HK-2 (cell line): Measurements from ENCODE around the gene FHIT.

Source experiments
- DNase-seq: peaks from one replicate; pipeline ENCODE4 v3.0.0-alpha.2; 2018; ENCODE audit not compliant: unreplicated experiment

The FHIT gene

DNA sequence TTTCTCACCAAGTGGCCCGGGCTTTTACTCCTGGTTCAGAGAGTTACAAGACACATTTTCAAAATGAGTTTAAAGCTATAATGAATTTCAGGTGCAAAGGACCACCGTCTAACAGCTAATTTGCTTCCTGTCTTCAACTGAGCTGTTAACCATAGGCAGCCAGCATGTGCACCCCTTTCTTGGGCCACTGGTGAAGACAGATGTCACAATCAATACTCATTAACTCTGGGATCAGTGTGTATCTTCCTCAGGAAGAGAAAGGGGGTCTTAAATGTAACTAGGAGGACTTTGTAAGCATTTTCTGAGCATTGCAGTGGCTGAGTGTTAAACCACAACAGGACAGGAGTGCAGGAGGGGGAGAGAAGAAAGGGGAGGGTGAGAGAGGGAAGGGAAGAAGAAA, 1450.8 kb downstream of the FHIT start:
- DNase-seq = no peak

DNA sequence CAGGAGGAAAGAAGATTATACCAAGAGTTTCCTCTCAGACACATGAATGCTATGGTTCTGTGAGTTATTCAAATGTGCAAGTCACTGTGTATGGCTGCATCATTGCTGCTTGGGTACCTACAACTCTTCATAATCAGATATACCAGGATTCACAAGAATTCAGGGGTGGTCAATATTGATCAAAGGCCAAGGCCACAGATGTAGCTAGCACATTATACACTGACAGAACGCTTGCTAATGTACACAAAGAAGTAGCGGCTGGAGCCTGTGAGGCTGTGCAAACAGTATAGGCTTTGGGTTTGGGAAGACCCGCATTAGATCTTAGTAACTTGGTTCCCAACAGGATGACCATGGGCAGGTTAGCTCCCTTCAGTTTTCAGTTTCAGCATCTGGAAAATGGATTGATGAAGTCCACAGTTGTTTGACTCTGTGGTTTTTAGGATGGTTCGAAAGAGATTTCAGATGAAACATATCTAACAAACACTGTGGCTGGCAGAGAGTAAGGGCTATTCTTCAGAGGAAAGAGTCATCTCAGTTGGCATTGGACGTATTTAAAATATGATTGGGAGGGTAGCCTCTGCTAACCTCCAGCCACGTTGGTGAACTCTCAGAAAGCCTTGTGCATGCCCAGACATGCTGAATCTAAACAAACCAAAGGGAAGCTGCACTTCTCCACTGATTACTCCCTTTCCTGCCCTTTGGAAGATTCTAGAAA, 1452.7 kb downstream of the FHIT start:
- DNase-seq = no peak

DNA sequence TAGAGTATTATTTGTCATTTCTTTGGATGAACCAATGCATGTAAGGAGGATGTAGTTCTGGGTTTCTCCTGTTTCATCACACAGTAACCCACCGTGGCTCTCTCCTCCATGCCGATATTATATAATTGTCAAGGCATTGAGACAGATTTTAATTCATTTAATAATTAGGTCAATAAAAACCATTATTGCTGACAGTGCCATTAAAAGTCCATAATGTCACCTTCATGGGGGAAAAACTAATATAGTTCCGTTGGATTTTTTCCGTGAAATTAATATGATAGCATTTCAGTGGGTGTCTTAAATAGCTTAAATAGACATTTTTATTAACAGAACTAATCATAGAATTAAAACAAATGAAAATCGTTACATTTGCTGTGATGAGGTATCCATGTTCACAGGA, 1453.7 kb downstream of the FHIT start:
- no peak for DNase-seq

DNA sequence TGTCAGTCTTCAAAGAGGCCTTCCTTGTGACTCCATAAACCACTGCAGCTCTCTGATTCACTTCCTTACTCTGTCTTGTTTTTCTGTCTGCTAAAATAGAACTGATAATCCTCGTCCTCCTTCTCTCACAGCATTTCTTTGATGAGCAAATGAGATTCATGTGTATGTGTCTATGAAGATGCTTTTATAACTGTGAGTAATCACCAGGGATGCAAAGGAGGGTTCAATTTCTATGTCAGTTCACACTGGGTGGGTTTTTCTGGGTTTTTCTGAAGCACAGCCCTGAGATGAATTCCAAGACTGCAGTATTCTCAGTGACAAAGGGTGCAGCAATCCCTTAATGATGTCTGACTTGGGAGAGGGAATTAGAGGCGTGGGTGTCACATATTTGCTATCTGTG, 1454.8 kb downstream of the FHIT start:
- DNase-seq = no peak

DNA sequence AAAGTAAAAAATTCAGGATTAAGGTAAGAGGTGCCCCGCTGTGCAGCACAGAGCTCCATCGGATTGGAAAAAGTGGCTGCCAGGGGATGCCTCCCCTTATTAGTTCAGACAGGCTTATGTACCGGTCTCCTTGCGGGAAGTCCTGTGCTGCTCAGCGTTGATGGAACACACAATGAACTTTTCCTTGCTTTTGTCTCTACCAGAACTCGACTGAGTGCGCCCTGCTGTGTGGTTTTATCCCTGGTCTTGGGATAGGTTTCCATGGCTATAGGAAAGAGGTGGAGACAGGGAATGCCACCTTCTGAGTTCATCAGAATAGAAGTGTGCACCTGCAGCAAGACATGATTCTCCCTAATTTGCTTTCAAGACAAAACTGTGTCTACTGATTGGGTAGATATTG, 1455.5 kb downstream of the FHIT start:
- no peak for DNase-seq

DNA sequence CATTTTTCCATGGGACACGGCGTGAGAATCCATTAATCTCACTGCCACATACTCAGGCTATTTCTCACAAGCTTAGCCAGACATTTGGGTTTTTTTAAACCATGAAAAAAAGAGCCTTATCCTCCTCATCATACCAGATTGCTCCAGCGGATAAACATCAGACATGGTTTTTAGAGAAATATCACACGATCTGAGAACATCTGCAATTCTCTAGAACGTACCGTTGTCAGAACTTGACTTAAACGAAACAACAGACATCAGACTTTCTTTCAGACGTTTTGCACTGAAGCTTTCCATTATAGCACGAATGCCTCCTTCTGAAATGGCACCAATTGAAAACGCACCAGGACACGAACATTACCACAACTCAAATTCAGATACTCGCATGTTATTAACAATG, 1457.3 kb downstream of the FHIT start:
- no peak for DNase-seq

DNA sequence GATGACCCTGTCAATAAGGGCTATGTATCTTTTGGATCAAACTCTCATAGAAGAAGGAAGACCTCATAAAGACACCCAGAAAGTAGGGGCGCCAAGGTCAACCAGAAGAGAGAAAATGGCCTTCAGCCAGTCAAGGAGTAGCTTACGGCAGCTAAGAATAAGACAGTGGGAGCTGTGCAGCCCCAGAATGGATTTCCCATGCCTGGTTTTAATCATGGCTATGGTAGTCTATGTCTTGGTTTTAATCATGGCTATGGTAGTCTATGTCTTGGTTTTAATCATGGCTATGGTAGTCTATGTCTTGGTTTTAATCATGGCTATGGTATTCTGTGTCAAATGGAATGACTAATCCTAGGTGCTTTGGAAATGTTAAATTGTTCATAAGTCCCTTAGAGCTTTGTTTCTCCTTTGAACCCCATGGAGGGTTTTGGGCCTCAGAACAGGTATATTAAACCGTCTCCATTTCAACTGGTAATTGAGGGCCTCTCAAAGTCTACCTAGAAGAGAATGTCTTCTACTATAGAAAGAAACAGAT, 1459.4 kb downstream of the FHIT start:
- no peak for DNase-seq

DNA sequence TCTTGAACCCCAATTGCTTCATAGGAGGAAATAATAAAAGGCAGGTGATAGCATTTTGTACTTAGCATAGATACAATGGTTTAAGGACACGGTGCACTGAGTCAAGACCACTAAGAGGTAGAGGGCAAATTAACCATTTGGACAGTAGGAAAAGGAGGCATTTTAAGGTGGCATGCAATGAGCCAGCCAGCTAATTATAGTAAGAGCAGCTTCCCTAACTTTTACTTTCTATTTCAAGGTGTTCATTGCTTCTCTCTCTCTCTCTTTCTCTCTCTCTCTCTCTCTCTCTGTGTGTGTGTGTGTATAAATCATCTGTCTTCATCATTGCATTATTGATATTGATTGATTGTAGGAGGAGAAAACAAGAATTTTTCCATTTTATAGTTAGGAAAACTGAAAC, 1461.0 kb downstream of the FHIT start:
- no peak for DNase-seq

DNA sequence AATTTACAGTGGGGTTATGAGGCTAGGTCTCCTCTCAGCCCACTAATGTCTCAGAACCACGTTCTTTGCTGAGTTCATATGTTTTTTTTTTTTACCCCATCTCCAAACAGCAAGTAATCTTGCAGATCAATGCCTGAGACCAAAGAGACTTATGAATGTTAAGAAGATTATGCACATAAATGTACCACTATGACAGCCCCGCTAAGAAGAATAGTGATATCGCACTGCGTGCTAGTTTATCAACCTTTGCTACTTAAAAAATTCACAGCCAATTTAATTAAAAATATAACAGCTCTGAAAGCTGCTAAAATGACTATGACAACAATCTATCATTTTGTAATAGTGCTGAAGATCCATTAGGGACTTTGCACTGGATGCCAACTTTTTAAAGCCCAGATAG, 1462.5 kb downstream of the FHIT start:
- DNase-seq = no peak

DNA sequence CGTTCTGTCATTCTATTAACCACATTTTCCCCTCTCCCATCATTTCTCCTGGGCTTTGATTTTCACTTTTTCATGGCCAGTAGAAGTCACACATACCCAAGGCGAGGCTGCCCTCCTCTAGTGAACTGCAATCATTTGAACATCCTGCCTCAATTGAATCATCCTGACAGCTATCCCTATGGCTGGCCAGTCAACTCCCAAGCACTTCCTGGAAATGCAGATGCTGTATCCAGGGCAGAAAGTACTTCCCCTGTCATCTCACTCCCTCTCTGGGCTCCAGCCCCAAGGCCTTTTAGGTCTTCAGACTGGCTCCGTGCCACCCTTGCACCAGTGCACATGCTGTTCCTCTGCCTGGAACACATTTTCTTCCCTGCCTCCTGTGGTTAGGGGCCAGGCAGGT, 1463.1 kb downstream of the FHIT start:
- DNase-seq = no peak

DNA sequence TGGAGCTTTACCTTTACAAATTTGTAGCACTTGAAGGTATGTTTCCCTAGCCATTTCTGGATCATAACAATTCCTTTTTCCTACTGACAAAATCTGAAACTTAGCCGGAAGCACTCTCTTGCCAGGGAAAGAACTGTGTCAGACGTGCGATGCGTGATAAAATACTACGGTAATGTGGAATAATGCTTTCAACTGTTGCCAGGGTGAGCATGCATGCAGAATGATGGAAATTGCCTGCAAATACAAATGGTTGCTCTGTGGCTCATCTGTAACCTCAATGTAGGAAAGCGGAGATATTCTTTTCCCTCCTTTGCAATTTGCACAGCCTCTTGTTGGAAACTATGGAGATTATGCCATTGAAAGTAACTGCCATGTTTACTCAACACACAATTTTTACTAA, 1464.9 kb downstream of the FHIT start:
- no peak for DNase-seq

DNA sequence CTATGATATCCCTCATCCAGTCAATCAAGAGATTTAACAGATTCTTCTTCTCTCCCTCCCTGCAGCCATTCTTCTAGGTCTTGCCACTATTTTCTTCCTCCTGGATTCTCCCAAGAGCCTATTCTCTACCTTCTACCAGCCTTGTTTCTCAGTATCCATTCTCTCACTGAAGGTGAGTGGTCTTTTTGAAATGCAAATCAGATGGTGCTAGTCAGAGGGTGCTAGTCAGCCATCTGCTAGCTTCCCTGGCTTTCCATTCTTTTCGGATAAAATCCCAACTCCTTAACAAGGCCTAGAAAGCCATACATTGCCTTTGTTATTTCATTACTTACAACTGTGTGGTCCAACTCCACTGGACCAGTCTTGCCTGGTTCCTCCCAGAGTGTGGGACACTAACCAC, 1467.1 kb downstream of the FHIT start:
- no peak for DNase-seq

DNA sequence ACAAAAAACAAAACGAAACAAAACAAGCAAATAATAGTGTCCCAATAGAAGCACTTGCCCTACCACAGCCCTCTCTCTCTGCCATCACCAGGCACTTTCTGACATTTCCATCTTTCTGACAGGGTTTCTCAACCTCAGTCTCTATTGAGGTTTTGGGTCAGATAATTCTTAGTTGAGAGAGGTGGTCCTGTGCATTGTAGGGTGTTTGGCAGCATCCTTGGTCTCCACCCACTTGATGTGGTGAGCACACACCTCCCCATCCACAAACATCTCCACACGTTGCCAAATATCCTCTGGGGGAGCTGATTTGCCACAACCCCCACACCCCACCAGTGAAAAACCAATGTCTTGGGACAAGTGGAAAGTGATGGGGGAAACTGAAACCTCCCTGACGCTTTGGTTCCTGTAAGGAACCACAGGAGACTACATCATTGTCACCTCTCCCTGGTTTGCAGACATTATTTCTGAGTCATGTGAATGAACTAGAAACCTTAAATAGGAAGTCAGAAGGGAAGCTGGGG, 1467.7 kb downstream of the FHIT start:
- no peak for DNase-seq

DNA sequence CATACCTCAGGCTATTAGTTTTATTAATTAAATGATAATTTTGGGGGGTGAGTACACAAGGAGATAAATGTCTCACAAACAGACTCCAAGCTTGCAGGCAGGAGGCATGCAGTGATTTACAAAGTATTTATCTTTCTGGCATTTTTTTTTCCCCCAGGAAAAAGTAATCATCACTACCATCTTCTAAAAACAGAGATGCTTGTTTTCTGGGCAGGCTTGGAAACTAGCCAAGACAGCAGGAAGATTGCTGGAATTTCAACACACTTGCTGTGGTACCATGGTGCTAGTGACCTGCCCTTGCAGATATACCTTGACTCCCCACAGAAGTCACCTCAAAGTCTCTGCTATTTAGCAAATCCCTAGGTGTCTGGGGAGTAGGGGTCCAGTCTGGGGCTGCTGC, 1468.6 kb downstream of the FHIT start:
- no peak for DNase-seq

DNA sequence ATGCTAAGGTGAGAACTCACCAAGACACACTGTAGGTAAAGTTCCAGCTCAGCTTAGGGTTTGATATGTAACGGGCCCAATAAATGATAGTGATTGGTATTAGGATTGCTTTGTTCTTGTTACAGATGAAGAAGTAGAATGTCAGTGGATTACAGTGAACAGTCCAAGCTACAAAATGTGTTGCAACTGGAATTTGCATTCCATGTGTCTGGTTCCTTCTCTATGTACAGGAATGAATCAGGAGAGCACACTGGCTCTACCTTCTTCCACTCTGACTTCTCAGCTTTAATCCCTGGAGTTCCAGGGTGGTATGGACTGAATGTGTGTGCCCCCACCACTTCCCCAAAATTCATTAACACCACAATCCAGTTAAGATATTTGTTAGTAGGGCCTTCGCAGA, 1471.0 kb downstream of the FHIT start:
- DNase-seq = no peak

DNA sequence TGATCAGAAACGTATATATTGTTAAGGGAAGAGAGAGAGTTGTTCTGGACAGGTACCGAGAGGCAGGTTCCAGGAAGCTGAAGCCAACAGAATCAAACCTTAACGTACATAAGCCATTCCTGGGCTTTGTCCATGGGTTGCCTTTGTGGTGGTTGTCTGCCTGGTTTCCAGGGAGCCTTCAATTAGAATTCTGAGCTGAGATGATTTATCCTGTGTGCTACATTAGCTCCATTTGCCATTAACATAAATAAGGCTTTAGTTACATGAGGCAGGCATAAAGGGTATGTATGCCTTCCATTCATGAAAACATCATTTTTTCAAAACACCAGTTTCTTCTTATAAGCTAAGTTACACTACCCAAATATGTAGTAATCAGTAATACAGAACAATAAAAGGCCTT, 1472.0 kb downstream of the FHIT start:
- DNase-seq = no peak

DNA sequence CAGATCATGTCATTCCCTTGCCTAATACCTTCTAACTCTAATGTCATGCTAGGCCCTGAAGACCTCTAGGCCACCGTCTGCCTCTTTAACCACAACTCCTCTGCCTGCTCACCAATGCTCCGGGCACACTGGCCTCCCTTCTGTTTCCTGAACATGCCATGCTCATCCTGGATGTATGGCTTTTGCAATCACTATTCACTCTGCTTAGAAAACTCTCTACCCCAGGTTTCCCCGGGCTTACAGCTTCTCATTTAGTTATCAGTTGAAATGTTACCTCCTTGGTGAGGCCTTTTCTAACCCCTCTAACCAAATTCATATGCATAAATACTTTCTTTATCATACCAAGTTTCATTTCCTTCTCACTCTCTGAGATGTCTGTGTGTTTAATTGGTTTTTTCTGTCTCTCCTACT, 1473.6 kb downstream of the FHIT start:
- no peak for DNase-seq

DNA sequence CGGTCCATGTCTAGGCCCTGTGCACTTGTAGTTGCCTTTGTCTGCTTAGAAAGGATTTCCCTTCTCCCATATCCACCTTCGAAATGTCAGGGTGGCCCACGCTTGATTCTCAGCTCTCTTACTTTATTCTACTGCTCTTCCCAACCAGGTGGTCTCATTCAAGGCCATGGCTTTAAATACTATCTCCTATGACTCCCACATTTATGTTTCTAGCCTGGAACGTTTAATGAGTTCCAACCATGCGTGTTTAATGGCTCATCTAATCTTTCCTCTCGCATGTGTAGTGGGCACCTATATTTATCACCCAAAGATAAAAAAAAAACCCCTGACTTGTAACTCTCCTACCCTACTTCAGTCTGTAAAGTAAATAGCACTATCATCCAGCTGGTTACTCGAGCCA, 1474.2 kb downstream of the FHIT start:
- DNase-seq = no peak

DNA sequence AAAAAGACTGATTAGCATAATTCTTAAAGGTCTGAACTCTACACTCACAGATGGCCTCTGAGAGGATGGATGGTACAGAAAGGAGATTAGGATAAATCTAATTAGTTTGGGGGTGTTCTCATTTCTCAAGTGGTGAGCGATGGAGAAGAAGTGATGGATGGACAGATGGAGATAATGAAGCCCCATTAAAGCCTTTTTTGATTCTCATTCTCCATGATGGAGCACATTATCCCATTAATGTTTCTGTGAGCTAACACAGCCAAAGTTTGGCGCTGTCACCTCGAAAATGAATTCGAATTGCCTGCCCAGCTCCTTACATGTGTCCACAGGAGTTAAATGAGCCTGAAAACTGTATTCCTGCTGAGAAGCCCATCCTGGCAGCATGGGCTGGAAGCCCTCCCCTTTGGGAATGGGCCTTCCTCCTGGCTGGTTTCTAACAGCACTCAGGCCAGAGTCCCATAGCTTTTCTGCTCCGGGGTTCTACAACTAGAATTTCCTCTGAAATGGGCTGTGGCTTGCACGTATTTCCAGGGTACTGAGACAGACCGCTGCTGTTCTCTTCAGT, 1475.4 kb downstream of the FHIT start:
- DNase-seq = no peak

DNA sequence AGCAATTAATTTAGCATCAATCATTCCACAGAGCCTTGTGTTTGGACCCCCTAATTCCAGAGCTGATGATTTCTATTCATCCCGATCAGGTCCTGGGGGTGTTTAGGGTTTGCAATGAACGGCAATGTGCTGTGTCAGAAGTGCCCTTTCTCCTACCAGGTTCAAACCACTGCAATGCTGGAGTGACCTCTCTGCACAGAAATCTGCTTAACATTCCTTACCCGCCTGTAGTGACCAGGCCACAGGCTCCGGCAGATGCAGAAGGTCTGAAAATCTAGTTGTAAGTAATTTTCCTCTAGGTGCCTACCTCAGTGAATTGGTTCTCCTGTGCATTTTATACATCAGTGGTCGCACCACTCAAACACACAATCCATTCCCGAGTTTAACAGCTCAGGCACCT, 1476.1 kb downstream of the FHIT start:
- no peak for DNase-seq

DNA sequence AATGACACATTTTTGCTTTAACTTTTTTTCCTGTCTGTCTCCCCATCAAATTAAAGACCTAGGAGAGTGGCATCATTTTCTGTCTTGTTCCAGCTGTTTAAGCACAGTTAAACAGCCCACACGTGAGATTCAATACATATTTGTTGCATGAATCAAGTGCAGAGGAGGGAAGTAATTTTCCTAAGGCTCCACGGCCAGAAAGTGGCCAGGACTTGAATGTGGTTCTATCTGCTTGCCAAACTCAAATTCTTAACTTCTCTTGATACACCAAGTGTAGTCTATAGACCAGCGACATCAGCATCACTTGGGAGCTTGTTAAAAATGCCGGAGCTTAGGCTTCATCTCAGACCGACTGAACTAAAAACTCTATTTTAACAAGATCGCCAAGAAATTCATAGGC, 1476.6 kb downstream of the FHIT start:
- DNase-seq = no peak

DNA sequence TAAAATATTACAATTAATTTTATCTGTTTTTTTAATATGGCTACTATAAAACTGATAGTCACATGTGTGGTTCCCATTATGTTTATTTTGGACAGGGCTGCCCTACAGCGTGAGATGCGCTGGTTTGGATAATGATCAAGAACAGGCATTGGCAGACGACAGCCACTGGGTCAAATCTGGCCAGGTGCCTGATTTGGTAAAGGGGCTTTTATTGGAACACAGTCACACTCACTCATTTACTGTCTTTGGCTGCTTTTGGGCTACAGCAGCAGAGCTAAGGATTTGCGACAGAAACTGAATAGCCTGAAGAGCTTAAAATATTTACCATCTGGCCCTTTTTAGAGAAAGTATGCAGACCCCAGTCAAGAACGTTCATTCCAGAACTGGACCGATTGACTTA, 1477.3 kb downstream of the FHIT start:
- no peak for DNase-seq
